Panc1 (cell line): ENCODE data around the gene TNK1. TPM values are rescaled to one million over a fixed set of nuclear protein-coding genes. Genes with fewer than 3 reads are reported as not detected.

Experiments
- ATAC-seq: fragments of 200-7000 bp; cut with Tn5 transposase; 2 replicates; pipeline ENCODE4 v1.9.1; 2020; ENCODE audit warnings: mild to moderate bottlenecking, moderate library complexity
- BruUV-seq: library from RNA; stranded (reverse); fragments of 400-500 nt; replicated peaks from 2 replicates; lab custom pipeline; 2021; lab: Mats Ljungman, UMichigan
- CTCF ChIA-PET: fragments of 300-600 bp; sonication (Branson Sonifier 250); formaldehyde crosslinking; loops from one replicate; lab custom pipeline; 2022; ENCODE audit warnings: antibody characterized with exemption; lab: Charles Lee
- POLR2A ChIA-PET: fragments of 300-600 bp; sonication (Branson Sonifier 250); formaldehyde crosslinking; loops from one replicate; lab custom pipeline; 2022; ENCODE audit warnings: antibody characterized with exemption; lab: Charles Lee
- DNase-seq: peaks from one replicate; pipeline ENCODE4 v3.0.0-alpha.2; 2010; ENCODE audit warnings: low read depth, low spot score
- H3K27ac ChIP-seq: 2 replicates; pipeline ENCODE4 v1.5.1; 2011; ENCODE audit warnings: mild to moderate bottlenecking, low read length, inconsistent platforms
- H3K27me3 ChIP-seq: fragments of 200-500 bp; sonication (Bioruptor generic); 2 replicates; pipeline ENCODE4 v1.6.0; 2014; ENCODE audit warnings: low read length, inconsistent platforms; ENCODE audit not compliant: control insufficient read depth, insufficient read depth
- H3K36me3 ChIP-seq: fragments of 200-500 bp; sonication (Bioruptor generic); 2 replicates; pipeline ENCODE4 v1.5.1; 2014; ENCODE audit warnings: inconsistent platforms, mild to moderate bottlenecking, low read length, moderate library complexity; ENCODE audit not compliant: control insufficient read depth, insufficient read depth
- H3K4me1 ChIP-seq: 2 replicates; pipeline ENCODE4 v1.5.1; 2011; ENCODE audit warnings: inconsistent platforms, mild to moderate bottlenecking, low read length, moderate library complexity; ENCODE audit not compliant: control insufficient read depth, insufficient read depth
- H3K4me3 ChIP-seq, 2 experiments: 2 replicates each; pipeline ENCODE4 v1.5.1; 2011 to 2012; ENCODE audit warnings: low read depth in 2 of 2, low read length in 2 of 2, mild to moderate bottlenecking in 2 of 2, inconsistent platforms in 1 of 2, moderate library complexity in 1 of 2
- H3K9me3 ChIP-seq: fragments of 200-500 bp; sonication (Bioruptor generic); 2 replicates; pipeline ENCODE4 v1.5.1; 2014; ENCODE audit warnings: low read depth, mild to moderate bottlenecking, inconsistent platforms, low read length, moderate library complexity; ENCODE audit not compliant: control insufficient read depth, insufficient read depth
- POLR2AphosphoS5 ChIP-seq: IDR thresholded peaks from 2 replicates; pipeline ENCODE4 v1.6.1; 2012; ENCODE audit warnings: mild to moderate bottlenecking, low read depth, low read length, moderate library complexity
- SIN3A ChIP-seq: IDR thresholded peaks from 2 replicates; pipeline ENCODE4 v1.6.1; 2012; ENCODE audit warnings: low read depth, mild to moderate bottlenecking, low read length, moderate library complexity, borderline replicate concordance; ENCODE audit not compliant: insufficient read depth
- TCF7L2 ChIP-seq: IDR thresholded peaks from 2 replicates; pipeline ENCODE4 v1.6.1; 2011; ENCODE audit warnings: mild to moderate bottlenecking, low read depth, low read length, inconsistent platforms
- in situ Hi-C: cut with HindIII; loops from 2 replicates; pipeline ENCODE4 v1.10.0; 2016; ENCODE audit warnings: low sequenced_read_pairs, low pct_unique_long_range_greater_than_20kb
- intact Hi-C: fragments of 100-400 bp; cut with micrococcal nuclease; formaldehyde crosslinking; loops from one replicate; pipeline ENCODE4 v1.10.0; 2022; ENCODE audit not compliant: unreplicated experiment
- total RNA-seq: library from RNA; stranded (reverse); gene quantifications from one replicate; pipeline ENCODE4 v1.2.1, GENCODE V29; 2021; ENCODE audit not compliant: unreplicated experiment
- TF ChIP-seq, protein P1 (sequence below), 2 experiments: IDR thresholded peaks; 2 replicates each; pipeline ENCODE4 v1.6.1; 2011 to 2012; ENCODE audit warnings: low read depth in 2 of 2, control low read depth in 1 of 2, low read length in 1 of 2, mild to moderate bottlenecking in 1 of 2, moderate library complexity in 1 of 2; ENCODE audit not compliant: insufficient read depth in 1 of 2
- TF ChIP-seq, protein P2 (sequence below): fragments of 450-650 bp; IDR thresholded peaks from 2 replicates; pipeline ENCODE4 v1.5.1; 2017; ENCODE audit warnings: mild to moderate bottlenecking

Gene TNK1
- total RNA-seq, 1 experiment from 2014 or later = 6.2 TPM

DNA sequence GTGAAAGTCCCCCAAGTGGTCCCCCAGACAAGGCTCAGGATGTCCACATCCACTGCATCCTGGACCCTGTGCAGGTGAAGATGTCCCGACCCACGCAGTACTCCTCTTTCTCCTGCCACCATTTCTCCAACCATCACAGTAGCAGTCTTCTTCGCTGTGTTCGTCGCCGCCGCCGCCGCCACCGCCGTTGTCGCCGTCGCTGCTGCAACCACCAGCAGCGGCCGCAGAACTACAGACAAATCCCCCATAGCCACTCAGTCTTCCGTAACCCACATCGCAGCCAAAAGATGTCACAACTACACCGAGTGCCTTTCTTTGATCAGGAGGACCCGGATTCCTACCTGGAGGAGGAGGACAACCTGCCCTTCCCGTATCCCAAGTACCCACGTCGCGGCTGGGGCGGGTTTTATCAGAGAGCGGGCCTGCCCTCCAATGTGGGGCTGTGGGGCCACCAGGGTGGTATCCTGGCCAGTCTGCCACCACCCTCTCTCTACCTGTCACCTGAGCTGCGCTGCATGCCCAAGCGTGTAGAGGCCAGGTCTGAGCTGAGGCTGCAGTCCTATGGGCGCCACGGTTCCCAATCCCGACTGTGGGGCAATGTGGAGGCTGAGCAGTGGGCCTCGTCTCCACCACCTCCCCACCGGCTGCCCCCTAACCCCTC, 45.4 kb downstream of the TNK1 start:
- POLR2A ChIA-PET = no interaction called here
- no TSS peak for BruUV-seq

DNA sequence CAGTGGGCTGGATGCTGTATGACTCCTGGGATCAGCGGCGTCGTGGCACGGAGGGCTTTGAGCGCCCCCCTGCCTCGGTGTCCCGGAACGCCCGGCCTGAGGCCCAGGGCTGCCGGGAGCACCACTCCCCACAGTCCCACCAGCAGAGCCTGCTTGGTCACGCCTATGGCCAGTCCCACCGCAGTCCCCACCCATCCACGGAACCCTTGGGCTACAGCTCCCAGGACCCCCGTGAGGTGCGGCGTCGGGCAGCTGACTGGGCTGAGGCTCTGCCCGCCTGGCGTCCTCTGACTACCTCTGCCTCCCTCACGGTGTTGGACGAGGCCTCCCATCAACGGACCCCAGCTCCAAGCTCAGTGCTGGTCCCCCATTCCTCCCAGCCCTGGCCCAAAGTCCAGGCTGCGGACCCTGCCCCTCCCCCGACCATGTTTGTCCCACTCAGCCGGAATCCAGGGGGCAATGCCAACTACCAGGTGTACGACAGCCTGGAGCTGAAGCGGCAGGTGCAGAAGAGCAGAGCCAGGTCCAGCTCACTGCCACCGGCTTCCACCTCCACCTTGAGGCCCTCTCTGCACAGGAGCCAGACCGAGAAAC, 46.1 kb downstream of the TNK1 start:
- H3K9me3 ChIP-seq = no peaks in the 10 kb centered on the region
- no peak for ATAC-seq
- H3K27ac ChIP-seq = no peak overlapping the region
- H3K27me3 ChIP-seq = no peaks in the 10 kb centered on the region
- no peaks in the 10 kb centered on the region for H3K4me1 ChIP-seq
- H3K4me3 ChIP-seq = no peak overlapping the region
- no peak for DNase-seq
- no TSS peak for BruUV-seq
- ChIA-PET CTCF (no interaction called here), POLR2A (no interaction called here)
- no peaks in the 10 kb centered on the region for H3K36me3 ChIP-seq
- TF ChIP-seq TCF7L2 (no peak), SIN3A (no peak)
- TF ChIP-seq, protein P1, sequence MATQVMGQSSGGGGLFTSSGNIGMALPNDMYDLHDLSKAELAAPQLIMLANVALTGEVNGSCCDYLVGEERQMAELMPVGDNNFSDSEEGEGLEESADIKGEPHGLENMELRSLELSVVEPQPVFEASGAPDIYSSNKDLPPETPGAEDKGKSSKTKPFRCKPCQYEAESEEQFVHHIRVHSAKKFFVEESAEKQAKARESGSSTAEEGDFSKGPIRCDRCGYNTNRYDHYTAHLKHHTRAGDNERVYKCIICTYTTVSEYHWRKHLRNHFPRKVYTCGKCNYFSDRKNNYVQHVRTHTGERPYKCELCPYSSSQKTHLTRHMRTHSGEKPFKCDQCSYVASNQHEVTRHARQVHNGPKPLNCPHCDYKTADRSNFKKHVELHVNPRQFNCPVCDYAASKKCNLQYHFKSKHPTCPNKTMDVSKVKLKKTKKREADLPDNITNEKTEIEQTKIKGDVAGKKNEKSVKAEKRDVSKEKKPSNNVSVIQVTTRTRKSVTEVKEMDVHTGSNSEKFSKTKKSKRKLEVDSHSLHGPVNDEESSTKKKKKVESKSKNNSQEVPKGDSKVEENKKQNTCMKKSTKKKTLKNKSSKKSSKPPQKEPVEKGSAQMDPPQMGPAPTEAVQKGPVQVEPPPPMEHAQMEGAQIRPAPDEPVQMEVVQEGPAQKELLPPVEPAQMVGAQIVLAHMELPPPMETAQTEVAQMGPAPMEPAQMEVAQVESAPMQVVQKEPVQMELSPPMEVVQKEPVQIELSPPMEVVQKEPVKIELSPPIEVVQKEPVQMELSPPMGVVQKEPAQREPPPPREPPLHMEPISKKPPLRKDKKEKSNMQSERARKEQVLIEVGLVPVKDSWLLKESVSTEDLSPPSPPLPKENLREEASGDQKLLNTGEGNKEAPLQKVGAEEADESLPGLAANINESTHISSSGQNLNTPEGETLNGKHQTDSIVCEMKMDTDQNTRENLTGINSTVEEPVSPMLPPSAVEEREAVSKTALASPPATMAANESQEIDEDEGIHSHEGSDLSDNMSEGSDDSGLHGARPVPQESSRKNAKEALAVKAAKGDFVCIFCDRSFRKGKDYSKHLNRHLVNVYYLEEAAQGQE (IDR thresholded peaks at IDR 0.05; ENCODE audit: insufficient read depth in 1 of 2, low read depth in 2 of 2, low read length in 1 of 2) = no peak
- intact Hi-C loops = no loop called here
- in situ Hi-C loops = no loop called here

More for the DNA sequence above, 45.4 kb downstream of the TNK1 start:
- CTCF ChIA-PET = no interaction called here
- no peaks in the 10 kb centered on the region for H3K36me3 ChIP-seq
- H3K27ac ChIP-seq = no peak overlapping the region
- TF ChIP-seq POLR2AphosphoS5 = no peak
- no peak for TF ChIP-seq SIN3A
- TF ChIP-seq, protein P1 (IDR thresholded peaks at IDR 0.05; ENCODE audit: insufficient read depth in 1 of 2, low read depth in 2 of 2, low read length in 1 of 2) = no peak
- no peak for TF ChIP-seq TCF7L2
- TF ChIP-seq, protein P2, sequence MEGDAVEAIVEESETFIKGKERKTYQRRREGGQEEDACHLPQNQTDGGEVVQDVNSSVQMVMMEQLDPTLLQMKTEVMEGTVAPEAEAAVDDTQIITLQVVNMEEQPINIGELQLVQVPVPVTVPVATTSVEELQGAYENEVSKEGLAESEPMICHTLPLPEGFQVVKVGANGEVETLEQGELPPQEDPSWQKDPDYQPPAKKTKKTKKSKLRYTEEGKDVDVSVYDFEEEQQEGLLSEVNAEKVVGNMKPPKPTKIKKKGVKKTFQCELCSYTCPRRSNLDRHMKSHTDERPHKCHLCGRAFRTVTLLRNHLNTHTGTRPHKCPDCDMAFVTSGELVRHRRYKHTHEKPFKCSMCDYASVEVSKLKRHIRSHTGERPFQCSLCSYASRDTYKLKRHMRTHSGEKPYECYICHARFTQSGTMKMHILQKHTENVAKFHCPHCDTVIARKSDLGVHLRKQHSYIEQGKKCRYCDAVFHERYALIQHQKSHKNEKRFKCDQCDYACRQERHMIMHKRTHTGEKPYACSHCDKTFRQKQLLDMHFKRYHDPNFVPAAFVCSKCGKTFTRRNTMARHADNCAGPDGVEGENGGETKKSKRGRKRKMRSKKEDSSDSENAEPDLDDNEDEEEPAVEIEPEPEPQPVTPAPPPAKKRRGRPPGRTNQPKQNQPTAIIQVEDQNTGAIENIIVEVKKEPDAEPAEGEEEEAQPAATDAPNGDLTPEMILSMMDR = no peak
- no peaks in the 10 kb centered on the region for H3K27me3 ChIP-seq
- no peaks in the 10 kb centered on the region for H3K9me3 ChIP-seq
- no peak for ATAC-seq
- in situ Hi-C loops (no loop called here), intact Hi-C loops (no loop called here)
- H3K4me3 ChIP-seq = no peak overlapping the region
- H3K4me1 ChIP-seq = no peaks in the 10 kb centered on the region
- DNase-seq = no peak
